NCI-H2227 treated with DMSO at 0.1 percent for 48 hours (cell line): ENCODE measurements around the gene RBMY1D.
"Not testable (repeated sequence)": the region's sequence is repeated elsewhere in the genome, so short reads cannot be mapped to it uniquely, and the experiment has no call there.

ENCODE experiments used
- DNase-seq: peaks from one replicate; lab custom pipeline; 2025; lab: John Stamatoyannopoulos, UW

The RBMY1D gene

DNA sequence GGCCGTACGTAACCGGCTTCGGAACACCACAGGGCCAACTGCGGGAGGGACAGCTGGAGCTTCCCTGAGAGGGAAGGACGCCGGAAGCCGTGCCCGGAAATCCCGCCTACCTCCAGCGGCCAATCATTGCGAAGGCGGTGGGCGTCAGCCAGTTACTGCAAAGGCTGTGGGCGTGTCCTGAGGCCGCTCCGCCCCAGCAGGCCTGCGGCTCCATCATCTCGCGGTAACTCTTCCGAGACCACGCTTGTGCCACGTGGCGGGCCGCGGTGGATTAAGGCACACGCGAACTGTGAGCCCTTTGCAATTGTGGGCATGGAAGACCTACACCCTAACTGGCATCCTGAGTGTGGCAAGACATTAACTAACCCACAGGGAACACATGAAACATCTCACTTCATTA is at the start of gene RBMY1D:
Gene RBMY1D, minus strand, starts transcription at position 101 of the 400 bp plus-strand sequence. CDS start 2,013 bp downstream, outside the sequence.
- not testable (repeated sequence) for DNase-seq

GRCh38 chrY:21917932-21918331 is 23.6 kb upstream of the RBMY1D start, which contains the start of gene RBMY1E:
TSS of gene RBMY1E (minus strand) at chrY:21918032. CDS start at chrY:21916054, 1,978 bp downstream.
- DNase-seq: not testable (repeated sequence)

GRCh38 chrY:21869407-21870076 is 24.8 kb downstream of the RBMY1D start:
- DNase-seq: not testable (repeated sequence)

GRCh38 chrY:21845481-21845880 is 48.8 kb downstream of the RBMY1D start:
- no peak for DNase-seq

- no peak for DNase-seq
These were observed 52.2 kb downstream of the RBMY1D start for GRCh38 chrY:21842090-21842489.

- DNase-seq: no peak
These were observed 54.8 kb downstream of the RBMY1D start for GRCh38 chrY:21839489-21839888.

GRCh38 chrY:21836343-21836742 is 58.0 kb downstream of the RBMY1D start:
- DNase-seq: no peak

DNA sequence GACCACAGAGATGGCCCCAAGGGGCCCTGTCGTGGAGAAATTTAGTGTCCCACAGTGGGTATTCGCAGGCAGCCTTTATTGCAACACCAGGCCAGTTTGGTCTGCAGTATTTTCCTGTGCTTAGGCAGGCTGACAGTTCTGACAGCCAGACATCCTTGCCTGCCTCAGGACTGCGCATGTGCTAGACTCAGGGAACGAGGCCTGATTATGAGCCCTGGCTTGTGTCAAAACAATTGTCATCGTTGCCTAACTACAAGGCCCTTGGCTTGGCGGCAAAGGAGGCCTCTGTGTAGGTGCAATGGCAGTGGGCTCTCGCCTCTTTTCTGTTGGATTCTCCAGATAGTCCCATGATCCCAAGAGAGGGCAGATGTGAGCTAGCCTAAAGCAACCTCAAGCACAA is 59.3 kb downstream of the RBMY1D start:
- DNase-seq: no peak
